ENCODE data around the gene CD3D.

- TF ChIP-seq CTCF (IDR thresholded peaks at IDR 0.05) (no peak), POLR2A (IDR thresholded peaks at IDR 0.05) (no peak)
These were observed at the start of gene CD3D for GRCh38 chr11:118342503-118343161.
